ENCODE data around the gene MYRIP.

- TF ChIP-seq POLR2AphosphoS5 (IDR thresholded peaks at IDR 0.05; ENCODE audit: low read depth) (no peak), CTCF (conservative IDR thresholded peaks at IDR 0.05; ENCODE audit: low read depth in 2 of 2) (no peak), REST (IDR thresholded peaks at IDR 0.05; ENCODE audit: unreplicated experiment) (no peak), EZH2 (IDR thresholded peaks at IDR 0.05; ENCODE audit: low read depth, unreplicated experiment) (no peak), CREB1 (CRISPR knock-in tag; IDR thresholded peaks at IDR 0.05; ENCODE audit: low read depth) (no peak), EZH2phosphoT487 (IDR thresholded peaks at IDR 0.05; ENCODE audit: unreplicated experiment) (no peak)
Observed at GRCh38 chr3:40178012-40178594, 368.7 kb downstream of the MYRIP start.
